ENCODE data around the gene TIMP2. TPM values are rescaled to one million over a fixed set of nuclear protein-coding genes. Genes with fewer than 3 reads are reported as not detected.

TIMP2 gene
- total and polyA plus RNA-seq, 2 of the 8 experiments (the other 6 are each of a cell fraction or from before 2014, with no cell fraction given): 18.2 to 43.3 TPM

- no peak overlapping the region for H3K23ac ChIP-seq (ENCODE audit: insufficient read length)
- H3K9me3 ChIP-seq (ENCODE audit: insufficient read depth in 2 of 2, low read depth in 1 of 2, low read length in 1 of 2): no peaks in the 10 kb centered on the region
- 94 to 100% methylated on average over 3 to 8 of the region's 9 CpGs for WGBS, 2 experiments (ENCODE audit: extremely low coverage in 1 of 2, insufficient coverage in 1 of 2, insufficient read length in 1 of 2, insufficient replicate concordance in 2 of 2, low coverage in 1 of 2, low lambda C conversion rate in 2 of 2, missing lambda C conversion rate in 1 of 2)
- no peak overlapping the region for H3K4me2 ChIP-seq (ENCODE audit: insufficient read depth in 1 of 2, low read depth in 2 of 2, low read length in 2 of 2)
- POLR2A ChIA-PET (ENCODE audit: partially characterized antibody): interaction anchor here (0.7 kb wide), 1 partner anchor 78 kb away, joined by 3 read pairs; no protein-coding TSS in a partner anchor
- H2AK5ac ChIP-seq (ENCODE audit: low read depth, low read length): no peak overlapping the region
- FAIRE-seq (no peak), DNase-seq (ENCODE audit: low read depth in 1 of 2, low spot score in 2 of 2) (no peak)
- no peak overlapping the region for H2BK12ac ChIP-seq (ENCODE audit: low read depth, low read length)
- no peak overlapping the region for H3K9ac ChIP-seq (replicated peaks in 1 of 4; ENCODE audit: extremely low read depth in 1 of 4, low read depth in 3 of 4, low read length in 3 of 4)
- no peak overlapping the region for H2BK20ac ChIP-seq (ENCODE audit: low read length)
- H3K23me2 ChIP-seq (ENCODE audit: low read depth, low read length): peaks cover 3% of the 10 kb centered on the region
- no peak overlapping the region for H3K4ac ChIP-seq (replicated peaks; ENCODE audit: insufficient read length, low read depth, low read length)
- no peak overlapping the region for H2BK120ac ChIP-seq (replicated peaks; ENCODE audit: low read depth, low read length)
- H4K20me1 ChIP-seq (replicated peaks in 1 of 2; ENCODE audit: control insufficient read depth in 1 of 2, insufficient read depth in 2 of 2, low read length in 2 of 2): peaks cover 0 to 3% of the 10 kb centered on the region in 2 experiments
- no peak overlapping the region for H3K14ac ChIP-seq (ENCODE audit: insufficient read length)
- no peak overlapping the region for H2BK15ac ChIP-seq (ENCODE audit: low read length)
- H2AFZ ChIP-seq (ENCODE audit: low read length): no peak overlapping the region
- H3K79me1 ChIP-seq (ENCODE audit: low read depth, low read length): no peaks in the 10 kb centered on the region
- H3K18ac ChIP-seq (ENCODE audit: extremely low read depth, low read length): no peak overlapping the region
- H3K79me2 ChIP-seq (ENCODE audit: control insufficient read depth in 1 of 2, insufficient read depth in 2 of 2, low read length in 2 of 2): peaks cover 5% of the 10 kb centered on the region in 2 experiments
- H3K4me3 ChIP-seq (ENCODE audit: extremely low read depth in 1 of 4, insufficient read depth in 2 of 4, low read depth in 3 of 4, low read length in 4 of 4): no peak overlapping the region
- CTCF ChIA-PET (ENCODE audit: partially characterized antibody): interaction anchor here (0.6 to 3.8 kb wide), 14 partner anchors 9 to 482 kb away, joined by 3 to 18 read pairs (median 3); no protein-coding TSS in a partner anchor
- no peaks in the 10 kb centered on the region for H3K36me3 ChIP-seq (ENCODE audit: control insufficient read depth in 2 of 4, insufficient read depth in 4 of 4, low read length in 3 of 4)
- no peaks in the 10 kb centered on the region for H3K27me3 ChIP-seq (replicated peaks in 1 of 4; ENCODE audit: control insufficient read depth in 3 of 4, extremely low read depth in 1 of 4, insufficient read depth in 3 of 4, low read length in 3 of 4)
- no peak overlapping the region for H3K56ac ChIP-seq (replicated peaks; ENCODE audit: insufficient read length, low read depth, low read length)
- H4K91ac ChIP-seq (replicated peaks; ENCODE audit: insufficient read length, low read length): no peak overlapping the region
- no peak overlapping the region for H4K5ac ChIP-seq (ENCODE audit: insufficient read length, low read depth, low read length)
- no peak overlapping the region for H3K27ac ChIP-seq (ENCODE audit: low read depth, low read length)
- no peak overlapping the region; the same call in 1 of the 2 replicates for H4K8ac ChIP-seq (ENCODE audit: extremely low read depth, insufficient read depth, low read length)
- peaks cover under 1 to 6% (median 3%) of the 10 kb centered on the region in 4 experiments; a peak in 5 of 7 replicates for H3K4me1 ChIP-seq (replicated peaks in 1 of 4; ENCODE audit: control insufficient read depth in 3 of 4, insufficient read depth in 4 of 4, low read length in 3 of 4)
- H2BK5ac ChIP-seq (ENCODE audit: low read depth, low read length): no peak overlapping the region
- TF ChIP-seq SP4 (IDR thresholded peaks at IDR 0.05; ENCODE audit: low read length) (no peak), CEBPB (IDR thresholded peaks at IDR 0.05; ENCODE audit: low read depth, low read length) (no peak), SRF (IDR thresholded peaks at IDR 0.05; ENCODE audit: low read depth, low read length) (no peak), NANOG (IDR thresholded peaks at IDR 0.05; ENCODE audit: insufficient read depth, low read depth, low read length, poor library complexity, severe bottlenecking) (no peak), CBX8 (IDR thresholded peaks at IDR 0.05; ENCODE audit: borderline replicate concordance, low read depth, low read length) (no peak), JUND (IDR thresholded peaks at IDR 0.05; ENCODE audit: low read length) (no peak), HDAC2 (IDR thresholded peaks at IDR 0.05; ENCODE audit: borderline replicate concordance in 1 of 2, low read depth in 2 of 2, low read length in 2 of 2) (no peak), RAD21 (IDR thresholded peaks at IDR 0.05 in 1 of 2, conservative IDR thresholded peaks at IDR 0.05 in 1 of 2; ENCODE audit: low read depth in 2 of 2, low read length in 2 of 2) (no peak), SP1 (IDR thresholded peaks at IDR 0.05; ENCODE audit: low read depth, low read length) (no peak), BCL11A (IDR thresholded peaks at IDR 0.05; ENCODE audit: low read depth in 2 of 2, low read length in 2 of 2) (no peak), GTF2F1 (IDR thresholded peaks at IDR 0.05; ENCODE audit: borderline replicate concordance, low read depth, low read length) (no peak), PHF8 (conservative IDR thresholded peaks at IDR 0.05; ENCODE audit: low read depth, low read length) (no peak)
Observed at GRCh38 chr17:78844301-78845005, 80.7 kb downstream of the TIMP2 start.

Data from H1 (cell line).